Measurements from ENCODE around the gene ZFP92.

The ZFP92 gene

DNA sequence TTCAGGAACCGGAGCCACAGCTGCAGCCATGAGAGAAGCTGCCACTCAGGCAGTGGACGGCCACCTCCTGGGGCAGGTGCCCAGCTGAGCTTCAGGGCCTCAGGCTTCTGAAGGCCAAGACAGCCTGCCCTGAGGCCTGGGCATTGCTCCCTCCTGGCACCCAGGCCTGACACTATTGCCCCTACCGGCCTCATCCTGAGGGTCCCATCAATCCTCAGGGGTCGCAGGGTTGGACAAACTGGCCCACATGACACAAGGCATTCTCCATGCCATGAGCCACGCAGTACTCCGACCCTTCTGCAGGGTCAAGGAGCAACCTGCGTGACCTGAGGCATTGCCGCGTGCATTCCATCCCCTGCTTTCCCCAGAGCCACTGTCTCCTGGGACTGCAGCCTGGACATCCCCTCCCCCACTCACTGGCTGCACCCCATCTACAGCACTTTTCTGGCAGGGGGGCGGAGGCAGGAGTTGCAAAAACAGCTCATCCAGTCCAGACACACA lies 3.0 kb upstream of the ZFP92 start:
- no peak for DNase-seq (ENCODE audit: low read depth in 2 of 2, low spot score in 1 of 2)

DNA sequence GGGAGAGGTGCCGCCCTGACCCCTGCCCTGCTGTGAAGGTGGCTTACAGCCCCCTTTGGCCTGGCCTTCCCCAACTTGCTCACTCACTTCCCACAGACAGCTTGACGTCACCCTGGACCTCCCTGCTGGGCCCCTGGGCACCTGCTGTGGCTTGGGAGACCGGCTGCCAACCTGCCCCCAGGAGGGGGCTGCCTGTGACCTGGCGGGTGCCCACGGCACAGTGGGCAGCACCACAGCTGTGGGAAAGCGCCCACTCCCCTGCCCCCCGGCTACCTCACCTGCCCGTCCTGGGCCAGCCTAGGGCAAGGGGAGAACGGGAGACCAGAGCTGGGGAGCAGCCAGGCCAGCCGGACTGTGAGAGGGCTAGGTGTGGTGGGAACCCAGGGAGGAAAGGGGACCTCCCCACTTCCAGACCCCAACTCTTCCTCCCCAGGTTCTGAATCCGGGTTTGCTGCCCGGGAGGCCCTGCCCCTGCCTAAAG lies 2.4 kb upstream of the ZFP92 start:
- no peak for DNase-seq (ENCODE audit: low read depth in 2 of 2, low spot score in 1 of 2)

DNA sequence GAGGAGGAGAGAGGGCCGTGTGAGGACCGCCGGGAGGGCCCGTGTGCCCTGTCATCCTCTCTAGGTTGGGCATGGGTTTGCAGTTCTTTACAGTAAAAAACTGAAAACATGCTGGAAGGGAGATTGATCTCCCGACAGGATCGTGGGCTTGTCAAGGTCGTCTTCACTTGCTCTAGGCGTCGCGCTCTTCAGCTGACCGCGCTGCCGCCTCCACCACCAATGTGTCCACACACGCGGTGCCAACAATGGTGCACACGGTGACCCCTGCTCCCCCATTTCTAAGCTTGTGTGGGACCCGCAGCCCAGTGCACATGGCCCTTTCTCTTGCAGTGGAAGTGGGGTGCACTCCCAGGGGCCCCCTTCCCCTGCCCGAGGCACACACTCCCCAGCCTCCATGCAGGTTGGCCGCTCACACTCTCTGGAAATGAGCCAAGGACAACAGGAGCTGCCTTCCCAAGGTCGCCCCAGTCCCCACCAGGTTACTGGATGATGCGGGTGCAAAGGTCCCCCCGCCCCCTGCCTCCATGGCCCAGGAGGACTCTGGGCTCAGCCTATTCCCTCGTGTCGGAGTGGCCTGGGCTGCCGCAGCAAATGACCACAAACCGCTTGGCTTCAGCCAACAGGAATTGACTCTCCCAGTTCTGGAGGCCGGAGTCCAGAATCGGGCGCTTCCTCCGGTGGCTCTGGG lies 1.7 kb upstream of the ZFP92 start:
- DNase-seq (ENCODE audit: low read depth in 2 of 2, low spot score in 1 of 2), result no peak

DNA sequence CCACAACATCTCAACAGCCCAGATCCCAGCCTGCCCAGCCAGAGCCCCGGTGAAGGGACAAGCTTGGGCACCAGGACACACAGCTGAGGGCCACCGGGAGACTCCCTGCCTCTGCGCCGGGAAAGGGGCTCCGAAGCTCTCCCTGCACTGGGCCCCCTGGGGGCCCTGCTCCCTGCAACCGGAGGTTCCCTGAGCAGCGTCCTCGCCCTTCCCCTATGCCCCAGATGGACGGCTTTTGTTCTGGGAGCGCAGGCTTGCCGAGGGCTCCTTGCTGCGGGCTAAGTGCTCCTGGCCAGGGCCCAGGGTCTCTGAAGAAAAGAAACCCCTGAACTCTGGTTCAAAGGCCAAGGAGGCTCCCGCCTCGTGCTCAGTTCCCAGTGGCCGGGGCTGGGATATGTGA lies 899 bp upstream of the ZFP92 start:
- DNase-seq (ENCODE audit: low read depth in 2 of 2, low spot score in 1 of 2), result no peak

DNA sequence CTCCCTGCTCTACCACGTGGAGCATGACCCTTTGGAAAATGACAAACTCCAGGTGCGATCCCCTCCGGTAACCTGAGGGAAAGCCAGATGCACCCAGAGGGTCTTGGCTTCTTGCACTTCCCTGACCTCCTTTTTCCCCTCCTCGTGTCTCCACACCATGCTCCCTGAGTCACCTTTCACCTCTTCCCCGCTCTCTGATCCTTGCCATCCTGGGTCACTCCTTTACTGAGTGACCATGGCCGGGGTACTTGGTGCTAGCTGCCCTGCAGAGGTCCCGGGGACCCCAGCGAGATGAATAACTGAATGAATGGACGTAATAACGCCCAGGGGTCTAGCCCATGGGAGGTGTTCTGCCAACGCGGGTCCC lies 401 bp upstream of the ZFP92 start:
- DNase-seq (ENCODE audit: low read depth in 2 of 2, low spot score in 1 of 2), result no peak

DNA sequence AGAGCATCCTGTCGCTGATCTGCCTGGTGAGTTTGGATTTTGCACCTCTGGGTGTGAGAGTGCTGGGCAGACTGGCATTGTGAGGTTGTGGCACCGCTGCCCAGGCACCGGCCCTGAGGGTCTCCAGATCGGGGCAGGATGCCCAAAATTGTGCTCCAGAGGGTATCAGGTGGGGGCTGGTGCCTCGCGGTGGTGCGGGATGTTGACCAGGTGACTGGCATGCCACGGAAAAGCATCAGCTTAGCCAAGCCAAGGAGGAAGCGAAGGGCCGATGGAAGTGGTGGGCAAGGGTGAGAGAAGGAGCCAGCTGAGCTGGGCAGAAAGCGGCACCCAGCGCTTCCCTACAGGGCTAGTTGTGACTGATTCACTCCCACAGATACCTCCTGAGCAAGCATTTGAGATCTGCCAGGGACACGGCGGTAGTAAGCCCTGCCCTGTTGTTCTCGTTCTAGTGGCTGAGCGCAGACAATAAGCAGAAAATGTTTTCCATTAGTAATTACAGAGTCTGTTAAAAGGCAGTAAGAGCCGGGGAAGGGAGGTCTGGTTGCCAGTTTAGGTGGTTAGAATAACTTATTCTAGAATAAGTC lies 809 bp downstream of the ZFP92 start:
- no peak for DNase-seq (ENCODE audit: low read depth in 2 of 2, low spot score in 1 of 2)

DNA sequence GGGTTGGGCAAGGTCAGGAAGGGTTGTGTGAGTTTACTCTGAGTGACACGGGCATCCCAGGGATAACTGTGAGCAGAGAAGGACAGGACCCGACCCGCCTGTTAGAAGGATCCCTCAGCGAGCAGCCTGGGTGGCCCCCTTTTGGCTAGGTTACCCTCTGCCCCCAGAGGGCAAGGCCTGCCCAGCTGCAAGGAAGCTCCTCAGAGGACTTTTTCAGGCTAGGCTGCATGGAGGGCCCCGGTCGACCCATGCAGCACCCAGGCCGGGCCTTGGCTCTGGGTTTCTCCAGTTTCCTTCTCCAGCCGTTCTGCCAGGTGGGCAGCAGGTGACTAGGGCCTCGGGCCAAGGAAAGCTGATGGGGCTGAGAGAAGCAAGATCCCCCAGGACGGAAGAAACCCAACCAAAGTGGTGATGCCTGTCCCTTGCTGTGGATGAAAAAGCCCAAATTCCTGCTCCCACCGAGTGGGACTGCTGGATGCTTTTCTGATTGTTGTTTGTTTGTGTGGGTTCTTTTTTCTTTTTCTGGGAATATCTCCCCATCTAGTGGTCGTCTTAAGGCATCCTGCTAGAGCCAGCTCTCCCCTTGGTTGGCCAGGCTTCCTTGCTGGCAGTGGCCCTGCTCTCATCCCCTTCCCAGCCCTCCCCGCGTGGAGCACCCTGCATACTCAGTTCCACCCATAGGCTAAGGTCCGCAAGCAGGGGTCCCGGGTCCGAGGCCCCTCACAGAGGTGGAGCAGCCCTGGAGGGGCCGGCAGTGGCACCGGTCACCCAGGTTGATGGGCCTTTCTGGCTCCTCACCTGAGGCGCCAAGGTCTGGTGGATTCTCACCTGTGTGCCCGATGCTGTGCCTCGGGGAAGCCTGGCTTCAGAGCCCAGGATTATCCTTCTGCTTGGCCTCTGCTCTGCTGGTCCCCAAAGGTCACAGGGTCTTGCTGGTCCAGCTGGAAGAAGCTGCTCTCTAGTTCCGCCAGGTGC lies 1.8 kb downstream of the ZFP92 start:
- DNase-seq (ENCODE audit: low read depth in 2 of 2, low spot score in 1 of 2), result no peak

DNA sequence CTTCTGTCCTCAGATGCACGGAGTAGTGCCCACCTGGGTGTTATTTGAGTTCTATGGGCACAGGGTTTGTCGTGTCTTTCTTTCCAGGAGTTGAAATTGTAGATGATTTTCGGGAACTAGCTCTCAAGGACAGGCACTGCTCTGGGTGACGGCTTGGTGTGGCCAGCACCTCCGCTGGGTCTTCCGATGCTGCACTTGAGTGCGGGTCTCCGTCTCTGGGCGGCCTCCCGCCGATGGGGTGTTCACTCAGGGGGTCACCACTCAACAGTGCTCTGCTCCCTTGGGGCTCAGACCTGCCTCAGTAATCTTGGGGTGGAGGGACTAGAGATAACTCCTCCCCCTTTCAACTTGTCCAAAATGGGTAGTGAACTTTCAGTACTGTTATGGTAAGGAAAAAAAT lies 2.5 kb downstream of the ZFP92 start:
- no peak for DNase-seq (ENCODE audit: low read depth in 2 of 2, low spot score in 1 of 2)

DNA sequence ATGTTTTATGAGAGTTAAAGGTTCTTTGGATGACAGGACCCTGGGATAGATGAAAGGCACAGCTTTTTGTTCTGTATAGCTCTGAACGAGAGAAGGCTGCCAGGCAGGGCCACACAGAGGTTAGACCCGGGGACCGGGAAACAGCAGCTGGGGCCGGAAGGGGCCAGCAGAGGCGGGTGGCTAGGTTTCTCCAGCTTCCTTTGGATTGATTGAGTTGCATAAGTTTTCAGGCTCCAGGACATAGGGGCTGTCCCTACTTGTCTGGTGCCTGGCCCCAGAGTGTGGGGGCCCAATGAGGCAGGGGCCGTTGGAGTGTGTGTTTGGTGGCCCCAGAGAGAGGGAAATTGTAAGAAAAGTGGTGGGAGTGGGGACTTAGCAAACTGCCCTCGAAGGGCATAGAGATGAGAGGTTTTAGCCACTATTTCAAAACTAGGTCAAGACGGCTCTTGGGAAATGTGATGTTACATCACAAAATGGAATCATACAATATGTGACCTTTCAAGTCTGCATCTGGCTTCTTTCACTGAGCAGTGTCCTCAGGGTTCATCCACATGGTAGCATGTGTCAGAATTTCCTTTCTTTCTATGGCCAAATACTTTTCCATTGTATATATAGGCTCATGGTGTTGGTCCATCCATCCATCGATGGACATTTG lies 3.7 kb downstream of the ZFP92 start:
- no peak for DNase-seq (ENCODE audit: low read depth in 2 of 2, low spot score in 1 of 2)

DNA sequence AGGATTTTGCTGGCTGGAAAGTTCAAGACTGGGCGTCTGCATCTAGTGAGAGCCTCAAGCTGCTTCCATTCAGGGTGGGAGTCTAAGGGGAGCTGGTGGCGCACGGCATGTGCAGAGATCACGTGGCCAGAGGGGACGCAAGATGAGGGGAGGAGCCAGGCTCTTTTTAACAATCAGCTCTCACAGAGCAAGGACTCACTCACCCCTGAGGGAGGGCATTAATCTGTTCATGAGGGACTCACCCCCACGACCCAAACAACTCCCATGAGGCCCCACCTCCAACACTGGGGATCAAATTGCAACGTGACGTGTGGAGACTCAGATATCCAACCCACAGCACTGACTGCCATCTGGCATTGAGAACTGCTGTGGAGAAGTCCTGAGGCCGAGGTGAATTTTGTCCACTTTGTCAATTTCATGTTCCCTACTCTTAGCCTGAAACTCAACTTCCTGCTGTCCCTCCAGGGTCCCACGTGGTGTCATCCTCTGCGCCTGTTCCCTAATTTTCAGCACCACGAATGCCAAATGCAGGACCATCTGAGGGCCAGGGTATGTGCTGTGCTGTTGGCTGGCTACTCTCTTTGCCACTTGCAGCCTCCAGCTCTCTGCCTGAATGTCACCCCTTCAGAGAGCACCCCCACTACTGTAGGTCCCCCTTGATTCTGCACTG lies 5.6 kb downstream of the ZFP92 start:
- no peak for DNase-seq (ENCODE audit: low read depth in 2 of 2, low spot score in 1 of 2)

DNA sequence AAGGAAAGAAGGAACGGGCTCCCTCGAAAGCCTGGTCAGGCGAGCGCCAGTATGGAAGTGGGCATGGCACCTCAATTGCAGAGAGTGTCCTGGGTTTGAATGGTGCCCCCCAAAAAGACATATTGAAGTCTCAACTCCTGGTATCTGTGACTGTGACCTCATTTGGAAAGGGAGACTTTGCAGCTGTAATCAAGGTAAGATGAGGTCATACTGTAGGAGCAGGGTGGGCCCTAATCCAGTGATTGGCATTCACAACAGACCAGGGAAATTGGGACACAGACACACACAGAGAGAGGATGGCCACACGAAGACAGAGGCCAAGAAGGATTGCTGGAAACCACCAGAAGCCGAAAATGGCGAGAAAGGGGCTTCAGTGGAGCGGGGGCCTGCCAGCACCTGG lies 6.4 kb downstream of the ZFP92 start:
- DNase-seq (ENCODE audit: low read depth in 2 of 2, low spot score in 1 of 2), result no peak

DNA sequence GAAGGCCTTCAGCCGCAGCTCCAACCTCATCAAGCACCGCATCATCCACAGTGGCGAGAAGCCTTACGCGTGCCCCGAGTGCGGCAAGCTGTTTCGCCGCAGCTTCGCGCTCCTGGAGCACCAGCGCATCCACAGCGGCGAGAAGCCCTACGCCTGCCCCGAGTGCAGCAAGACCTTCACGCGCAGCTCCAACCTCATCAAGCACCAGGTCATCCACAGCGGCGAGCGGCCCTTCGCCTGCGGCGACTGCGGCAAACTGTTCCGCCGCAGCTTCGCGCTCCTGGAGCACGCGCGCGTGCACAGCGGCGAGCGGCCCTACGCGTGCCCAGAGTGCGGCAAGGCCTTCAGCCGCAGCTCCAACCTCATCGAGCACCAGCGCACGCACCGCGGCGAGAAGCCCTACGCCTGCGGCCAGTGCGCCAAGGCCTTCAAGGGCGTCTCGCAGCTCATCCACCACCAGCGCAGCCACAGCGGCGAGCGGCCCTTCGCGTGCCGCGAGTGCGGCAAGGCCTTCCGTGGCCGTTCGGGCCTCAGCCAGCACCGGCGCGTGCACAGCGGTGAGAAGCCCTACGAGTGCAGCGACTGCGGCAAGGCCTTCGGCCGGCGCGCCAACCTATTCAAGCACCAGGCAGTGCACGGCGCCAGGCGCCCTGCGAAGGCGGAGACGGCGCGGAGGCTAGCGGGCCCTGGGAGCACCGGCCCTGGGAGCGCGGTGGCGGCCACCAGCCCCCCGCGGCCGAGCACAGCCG lies 9.8 kb downstream of the ZFP92 start:
- no peak for DNase-seq (ENCODE audit: low read depth in 2 of 2, low spot score in 1 of 2)

DNA sequence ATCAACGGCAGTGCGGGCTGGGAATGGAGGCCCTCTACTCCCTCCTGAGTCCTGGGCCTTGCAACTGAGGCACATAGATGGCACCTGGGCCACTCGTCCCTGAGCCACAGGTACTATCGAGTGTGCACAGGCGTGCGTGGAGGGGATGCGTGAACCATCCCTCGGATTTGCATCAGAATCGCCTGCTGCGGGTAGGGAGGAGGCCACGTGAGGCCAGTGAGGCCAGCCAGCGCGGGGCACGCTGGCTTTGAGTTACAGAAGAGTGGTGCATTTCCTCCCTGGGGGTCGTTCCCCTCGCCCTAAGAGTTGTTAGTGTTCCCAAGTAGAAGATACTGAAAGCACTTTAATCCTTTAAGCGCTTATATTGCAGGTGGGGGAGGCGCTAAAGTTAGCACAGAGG lies 10.6 kb downstream of the ZFP92 start:
- DNase-seq (ENCODE audit: low read depth in 2 of 2, low spot score in 1 of 2), result no peak

DNA sequence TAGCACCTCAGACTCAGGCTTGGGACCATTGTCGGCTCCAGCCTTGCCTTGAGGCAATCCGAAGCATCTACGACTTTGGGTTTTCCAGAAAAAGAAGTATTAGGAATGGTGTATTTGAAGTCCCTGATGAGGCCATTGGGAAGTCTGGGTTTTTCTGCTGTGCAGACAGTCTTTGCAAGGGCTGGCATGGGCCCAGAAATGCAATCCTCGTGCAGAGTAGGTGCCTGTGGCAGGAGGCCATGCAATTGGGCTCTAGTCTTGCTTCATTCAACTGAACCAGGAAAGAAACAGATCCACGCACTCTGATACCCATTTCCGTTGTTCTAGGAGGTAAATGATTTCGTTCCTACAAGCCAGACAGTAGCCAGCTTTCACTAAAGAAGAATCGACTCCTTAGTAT lies 12.4 kb downstream of the ZFP92 start:
- DNase-seq (ENCODE audit: low read depth in 2 of 2, low spot score in 1 of 2), result no peak

DNA sequence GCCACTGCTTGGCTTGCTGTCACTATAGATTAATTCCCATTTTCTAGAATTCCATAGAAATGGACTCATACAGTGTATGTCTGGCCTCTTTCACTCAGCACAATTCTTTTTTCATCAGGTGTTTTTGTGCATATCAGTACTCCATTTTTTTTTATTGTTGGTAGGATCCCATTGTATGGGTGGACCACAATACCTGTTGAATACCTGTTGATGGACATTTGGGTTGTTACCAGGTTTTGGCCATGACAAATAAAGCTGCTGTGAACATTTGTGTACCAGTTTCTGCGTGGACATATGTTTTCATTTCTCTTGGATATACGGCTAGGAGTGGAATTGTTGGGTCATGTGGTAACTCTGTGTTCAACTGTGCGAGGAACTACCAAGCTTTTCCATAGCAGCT lies 14.9 kb downstream of the ZFP92 start:
- no peak for DNase-seq (ENCODE audit: low read depth in 2 of 2, low spot score in 1 of 2)

DNA sequence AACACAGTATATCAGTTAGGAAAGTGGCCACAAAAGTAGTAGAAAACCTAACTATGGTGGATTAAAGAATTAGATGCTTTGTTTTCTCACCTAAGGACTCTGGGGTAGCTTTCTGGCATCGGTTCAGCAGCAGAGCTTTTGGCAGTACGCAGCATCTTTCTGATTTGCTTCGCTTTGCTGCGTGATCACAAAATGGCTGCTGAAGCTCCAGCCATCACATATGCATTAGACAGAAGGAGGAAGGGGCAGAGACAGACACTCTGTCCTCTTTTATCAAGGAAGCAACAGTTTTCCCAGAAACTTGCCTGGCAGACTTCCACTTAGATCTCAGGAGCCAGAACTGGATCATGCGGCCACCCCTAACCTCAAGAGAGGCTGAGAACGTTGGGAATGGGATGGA lies 19.5 kb downstream of the ZFP92 start:
- no peak for DNase-seq (ENCODE audit: low read depth in 2 of 2, low spot score in 1 of 2)

DNA sequence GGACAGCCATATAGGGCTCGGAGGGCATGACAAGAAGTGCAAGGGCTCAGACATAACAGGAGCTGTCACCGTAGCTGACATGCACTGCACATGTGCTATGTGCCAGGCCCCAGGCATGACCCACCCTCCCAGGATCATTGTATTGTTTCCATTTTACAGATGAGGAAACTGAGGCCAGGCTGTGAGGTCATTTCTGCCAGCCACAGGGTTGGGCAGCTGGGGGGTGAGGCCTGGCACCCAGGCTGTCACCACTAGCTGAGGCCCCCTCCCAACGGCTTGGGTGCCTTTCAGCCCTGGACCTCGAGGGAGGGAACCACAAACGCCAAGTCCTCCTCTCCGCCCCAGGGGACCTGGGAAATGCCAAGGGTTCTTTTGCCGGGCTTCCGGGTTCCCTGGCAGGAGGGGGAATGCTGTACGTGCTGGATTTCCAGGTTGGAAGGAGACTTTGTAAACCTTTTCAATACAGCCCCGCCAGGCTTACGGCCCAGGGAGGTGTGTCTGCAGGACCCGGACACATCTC lies 21.9 kb downstream of the ZFP92 start:
- DNase-seq (ENCODE audit: low read depth in 2 of 2, low spot score in 1 of 2), result no peak

DNA sequence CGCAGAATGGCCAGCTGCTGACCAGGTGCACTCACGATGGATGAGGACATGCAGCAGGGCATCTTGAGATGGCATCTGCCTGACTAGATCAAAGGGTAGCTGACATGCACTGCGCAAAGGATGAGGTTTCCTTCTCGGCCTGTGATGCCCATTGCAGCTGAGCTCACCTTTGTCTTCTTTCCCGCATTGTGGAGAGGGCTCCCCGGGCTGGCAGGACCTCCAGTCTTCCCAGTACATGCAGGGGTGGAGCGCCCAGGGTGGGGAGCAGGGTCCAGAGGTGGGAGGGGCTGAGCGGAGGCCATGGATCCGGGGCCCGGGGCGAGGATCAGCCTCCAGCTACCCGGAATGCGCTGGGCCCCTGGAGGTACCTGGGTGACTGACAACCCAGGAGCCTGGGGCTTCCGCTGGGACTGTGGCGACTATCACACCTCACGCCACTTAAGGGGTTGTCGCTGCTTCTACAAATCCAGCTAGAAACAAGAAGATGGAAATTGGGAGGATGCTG lies 22.6 kb downstream of the ZFP92 start:
- no peak for DNase-seq (ENCODE audit: low read depth in 2 of 2, low spot score in 1 of 2)

DNA sequence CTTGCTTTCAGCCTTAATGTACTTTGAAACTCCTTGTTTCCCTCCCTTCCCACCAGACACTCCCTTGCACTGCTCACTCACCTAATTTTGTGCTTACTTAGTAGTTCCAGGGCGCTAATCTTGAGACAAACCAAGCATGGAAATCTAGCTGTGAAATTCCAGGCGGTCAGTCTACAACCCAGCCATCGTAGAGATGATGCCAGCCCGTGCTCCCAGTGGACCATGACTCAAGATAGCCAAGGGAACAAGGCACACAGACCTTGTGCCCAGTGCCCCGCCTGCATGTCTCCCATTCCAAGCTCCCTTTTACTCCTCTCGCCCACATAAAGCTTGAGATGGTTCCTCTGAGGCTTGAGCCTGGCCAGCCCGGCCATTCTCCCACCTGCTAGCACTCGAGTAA lies 23.5 kb downstream of the ZFP92 start:
- DNase-seq (ENCODE audit: low read depth in 2 of 2, low spot score in 1 of 2), result no peak

DNA sequence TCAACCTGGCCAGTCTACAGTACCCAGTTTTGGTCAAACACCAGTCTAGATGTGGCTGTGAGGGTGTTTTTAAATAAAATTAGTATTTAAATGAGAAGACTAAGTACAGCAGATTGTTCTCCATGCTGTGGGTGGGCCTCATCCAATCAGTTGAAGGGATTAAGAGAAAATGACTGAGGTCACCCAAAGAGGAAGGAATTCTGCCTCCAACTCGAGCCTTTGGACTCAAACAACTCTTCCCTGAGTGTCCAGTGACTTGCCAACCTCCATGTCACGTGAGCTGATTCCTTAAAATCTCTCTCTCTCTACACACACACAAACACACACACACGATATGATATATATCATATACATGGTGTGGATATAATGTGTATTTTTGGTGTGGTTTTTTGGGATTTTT lies 24.6 kb downstream of the ZFP92 start:
- no peak for DNase-seq (ENCODE audit: low read depth in 2 of 2, low spot score in 1 of 2)
